ENCODE data around the gene CEP112.

The CEP112 gene

DNA sequence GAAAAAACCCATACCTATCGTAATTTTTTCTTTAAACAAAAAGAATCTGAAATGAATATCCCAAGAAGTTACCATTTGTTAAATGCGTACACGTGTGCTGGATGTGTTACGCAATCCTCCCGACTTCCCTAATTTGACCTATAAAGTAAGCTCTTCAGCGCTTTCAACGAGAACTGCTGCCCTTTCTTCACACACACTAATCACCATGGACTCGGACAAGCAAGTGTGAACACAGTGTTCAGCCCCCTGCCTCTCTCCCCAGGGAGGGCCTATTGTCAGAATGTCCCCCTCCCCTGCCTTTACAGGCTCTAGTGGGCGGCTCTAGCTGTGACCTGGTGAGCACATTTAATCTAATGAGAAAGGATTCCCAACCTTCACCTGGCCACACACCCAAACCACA is 216.1 kb downstream of the CEP112 start:
- TF ChIP-seq CTCF (IDR thresholded peaks at IDR 0.05; ENCODE audit: low read depth, low read length, missing control alignments), result no peak
- no peak overlapping the region for H3K4me3 ChIP-seq (replicated peaks; ENCODE audit: low read depth, low read length)
- no peak for DNase-seq (ENCODE audit: extremely low read depth, low read depth)

- no peak for DNase-seq (ENCODE audit: extremely low read depth, low read depth)
- no peak for TF ChIP-seq CTCF (IDR thresholded peaks at IDR 0.05; ENCODE audit: low read depth, low read length, missing control alignments)
- no peak overlapping the region for H3K4me3 ChIP-seq (replicated peaks; ENCODE audit: low read depth, low read length)
These were observed 218.7 kb downstream of the CEP112 start for GRCh38 chr17:65973237-65973636.

GRCh38 chr17:65967372-65967771 is 224.6 kb downstream of the CEP112 start:
- DNase-seq (ENCODE audit: extremely low read depth, low read depth), result no peak
- no peak for TF ChIP-seq CTCF (IDR thresholded peaks at IDR 0.05; ENCODE audit: low read depth, low read length, missing control alignments)
- H3K4me3 ChIP-seq (replicated peaks; ENCODE audit: low read depth, low read length), result no peak overlapping the region

GRCh38 chr17:65966072-65966695 is 225.7 kb downstream of the CEP112 start:
- no peak for TF ChIP-seq CTCF (IDR thresholded peaks at IDR 0.05; ENCODE audit: low read depth, low read length, missing control alignments)
- H3K4me3 ChIP-seq (replicated peaks; ENCODE audit: low read depth, low read length), result no peak overlapping the region
- no peak for DNase-seq (ENCODE audit: extremely low read depth, low read depth)

DNA sequence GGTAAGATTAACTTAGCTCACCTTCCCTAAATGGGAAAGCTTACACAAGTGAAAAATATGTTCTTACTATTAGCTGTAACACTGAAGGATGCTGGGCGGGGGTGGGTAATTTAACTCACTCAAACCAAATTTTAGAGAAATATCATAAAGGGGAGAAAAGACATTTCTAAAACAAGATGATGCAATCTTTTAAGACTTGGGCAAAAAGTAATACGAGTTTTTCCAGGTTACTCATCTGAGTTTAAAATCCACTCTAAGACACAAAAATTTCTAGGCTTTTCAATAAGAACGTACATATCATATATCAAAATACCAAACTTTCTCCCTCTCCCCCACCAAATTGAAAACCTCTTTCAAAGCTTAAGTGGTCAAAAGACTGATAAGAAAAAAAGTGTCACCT is 228.8 kb downstream of the CEP112 start:
- no peak for TF ChIP-seq CTCF (IDR thresholded peaks at IDR 0.05; ENCODE audit: low read depth, low read length, missing control alignments)
- no peak for DNase-seq (ENCODE audit: extremely low read depth, low read depth)
- H3K4me3 ChIP-seq (replicated peaks; ENCODE audit: low read depth, low read length), result no peak overlapping the region

DNA sequence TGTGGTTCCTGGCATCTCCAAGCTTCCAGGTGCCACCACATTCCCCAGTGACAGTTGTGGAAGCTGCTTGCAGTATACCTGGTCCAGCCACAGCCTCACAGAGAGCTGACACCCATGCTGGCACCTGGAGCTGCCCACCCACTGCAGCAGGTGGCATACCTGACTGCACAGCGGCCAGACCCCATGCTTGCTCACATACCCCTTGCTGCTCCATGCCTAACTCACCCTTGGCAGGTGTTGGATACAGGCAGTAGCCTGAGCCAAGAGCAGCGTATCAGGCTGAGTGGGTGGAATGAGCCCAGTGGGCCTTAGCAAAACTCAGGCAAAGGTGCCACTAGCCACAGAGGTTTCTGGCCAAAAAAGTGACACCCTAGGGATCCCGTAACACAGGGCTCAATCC is 232.3 kb downstream of the CEP112 start:
- no peak for DNase-seq (ENCODE audit: extremely low read depth, low read depth)
- no peak for TF ChIP-seq CTCF (IDR thresholded peaks at IDR 0.05; ENCODE audit: low read depth, low read length, missing control alignments)
- no peak overlapping the region for H3K4me3 ChIP-seq (replicated peaks; ENCODE audit: low read depth, low read length)

- H3K4me3 ChIP-seq (replicated peaks; ENCODE audit: low read depth, low read length), result no peak overlapping the region
- DNase-seq (ENCODE audit: extremely low read depth, low read depth), result no peak
- no peak for TF ChIP-seq CTCF (IDR thresholded peaks at IDR 0.05; ENCODE audit: low read depth, low read length, missing control alignments)
These were observed 235.1 kb downstream of the CEP112 start for GRCh38 chr17:65956814-65957213.
